Lower lobe of right lung (tissue), 2 donors: ENCODE results near the gene REPS2. TPM values are rescaled to one million over a fixed set of nuclear protein-coding genes. Genes with fewer than 3 reads are reported as not detected.

ENCODE experiments used
- ATAC-seq, 2 donors: fragments of 200-7000 bp; cut with Tn5 transposase; one replicate each; pipeline ENCODE4 v1.9.1; 2020 to 2022; ENCODE audit warnings: mild to moderate bottlenecking in 2 of 2, moderate library complexity in 2 of 2
- DNase-seq: peaks from one replicate; pipeline ENCODE4 v3.0.0-alpha.2; 2020
- H3K27ac ChIP-seq: fragments of 200-600 bp; one replicate; pipeline ENCODE4 v1.8.0; 2022
- H3K27me3 ChIP-seq: fragments of 200-600 bp; one replicate; pipeline ENCODE4 v1.8.0; 2022; ENCODE audit warnings: low read depth
- H3K36me3 ChIP-seq: fragments of 200-600 bp; one replicate; pipeline ENCODE4 v1.8.0; 2022; ENCODE audit warnings: mild to moderate bottlenecking
- H3K4me1 ChIP-seq: fragments of 200-600 bp; one replicate; pipeline ENCODE4 v1.8.0; 2022
- H3K4me3 ChIP-seq: fragments of 200-600 bp; one replicate; pipeline ENCODE4 v1.8.0; 2022; ENCODE audit warnings: mild to moderate bottlenecking
- H3K9me3 ChIP-seq: fragments of 200-600 bp; one replicate; pipeline ENCODE4 v1.8.0; 2022
- intact Hi-C: fragments of 100-400 bp; cut with DNase I; formaldehyde crosslinking; loops from one replicate; pipeline ENCODE4 v1.11.0; 2022
- total RNA-seq: library from RNA; stranded (reverse); fragmentation: NEBNext Ultra II Directional; extraction: Animal tissue kit (Norgen Biotek cat#: 25700); gene quantifications from one replicate; pipeline ENCODE4 v1.2.1, GENCODE V29; 2021
- TF ChIP-seq, protein P1 (sequence below): fragments of 200-600 bp; IDR thresholded peaks from one replicate; pipeline ENCODE4 v1.8.0; 2022; ENCODE audit warnings: antibody characterized with exemption, mild to moderate bottlenecking
- donor health status: DM: no; HTN: yes; CAD: no; lungs with severe emphysema.

Gene REPS2
- total RNA-seq, 1 donor from 2014 or later, result 18.5 TPM

DNA sequence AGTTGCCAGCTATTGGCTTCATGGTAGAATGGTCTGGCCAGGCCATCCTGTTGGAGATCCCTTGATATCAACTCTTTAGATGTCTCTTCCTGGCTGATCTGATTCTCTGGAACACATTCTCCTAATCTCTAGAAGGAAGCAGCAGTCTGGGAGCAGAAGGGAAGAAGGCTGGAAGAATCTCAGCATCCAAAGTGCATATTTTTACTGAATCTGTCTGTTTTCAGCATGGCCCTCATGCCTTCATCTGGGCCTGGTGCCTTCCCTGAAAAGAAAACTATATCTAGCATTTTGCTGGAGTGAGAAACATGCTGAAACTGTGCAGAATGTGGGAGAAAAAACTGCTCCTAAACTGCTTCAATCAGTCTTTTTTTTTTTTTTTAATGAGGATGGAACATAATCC, 148.7 kb downstream of the REPS2 start:
- H3K27ac ChIP-seq, result no peak overlapping the region
- TF ChIP-seq, protein P1, sequence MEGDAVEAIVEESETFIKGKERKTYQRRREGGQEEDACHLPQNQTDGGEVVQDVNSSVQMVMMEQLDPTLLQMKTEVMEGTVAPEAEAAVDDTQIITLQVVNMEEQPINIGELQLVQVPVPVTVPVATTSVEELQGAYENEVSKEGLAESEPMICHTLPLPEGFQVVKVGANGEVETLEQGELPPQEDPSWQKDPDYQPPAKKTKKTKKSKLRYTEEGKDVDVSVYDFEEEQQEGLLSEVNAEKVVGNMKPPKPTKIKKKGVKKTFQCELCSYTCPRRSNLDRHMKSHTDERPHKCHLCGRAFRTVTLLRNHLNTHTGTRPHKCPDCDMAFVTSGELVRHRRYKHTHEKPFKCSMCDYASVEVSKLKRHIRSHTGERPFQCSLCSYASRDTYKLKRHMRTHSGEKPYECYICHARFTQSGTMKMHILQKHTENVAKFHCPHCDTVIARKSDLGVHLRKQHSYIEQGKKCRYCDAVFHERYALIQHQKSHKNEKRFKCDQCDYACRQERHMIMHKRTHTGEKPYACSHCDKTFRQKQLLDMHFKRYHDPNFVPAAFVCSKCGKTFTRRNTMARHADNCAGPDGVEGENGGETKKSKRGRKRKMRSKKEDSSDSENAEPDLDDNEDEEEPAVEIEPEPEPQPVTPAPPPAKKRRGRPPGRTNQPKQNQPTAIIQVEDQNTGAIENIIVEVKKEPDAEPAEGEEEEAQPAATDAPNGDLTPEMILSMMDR, result no peak
- DNase-seq (no peak), ATAC-seq (no peak)
- H3K9me3 ChIP-seq, result no peaks in the 10 kb centered on the region
- intact Hi-C loops, result no loop called here
- no peaks in the 10 kb centered on the region for H3K36me3 ChIP-seq
- H3K27me3 ChIP-seq, result no peaks in the 10 kb centered on the region
- no peaks in the 10 kb centered on the region for H3K4me1 ChIP-seq
- H3K4me3 ChIP-seq, result no peak overlapping the region

DNA sequence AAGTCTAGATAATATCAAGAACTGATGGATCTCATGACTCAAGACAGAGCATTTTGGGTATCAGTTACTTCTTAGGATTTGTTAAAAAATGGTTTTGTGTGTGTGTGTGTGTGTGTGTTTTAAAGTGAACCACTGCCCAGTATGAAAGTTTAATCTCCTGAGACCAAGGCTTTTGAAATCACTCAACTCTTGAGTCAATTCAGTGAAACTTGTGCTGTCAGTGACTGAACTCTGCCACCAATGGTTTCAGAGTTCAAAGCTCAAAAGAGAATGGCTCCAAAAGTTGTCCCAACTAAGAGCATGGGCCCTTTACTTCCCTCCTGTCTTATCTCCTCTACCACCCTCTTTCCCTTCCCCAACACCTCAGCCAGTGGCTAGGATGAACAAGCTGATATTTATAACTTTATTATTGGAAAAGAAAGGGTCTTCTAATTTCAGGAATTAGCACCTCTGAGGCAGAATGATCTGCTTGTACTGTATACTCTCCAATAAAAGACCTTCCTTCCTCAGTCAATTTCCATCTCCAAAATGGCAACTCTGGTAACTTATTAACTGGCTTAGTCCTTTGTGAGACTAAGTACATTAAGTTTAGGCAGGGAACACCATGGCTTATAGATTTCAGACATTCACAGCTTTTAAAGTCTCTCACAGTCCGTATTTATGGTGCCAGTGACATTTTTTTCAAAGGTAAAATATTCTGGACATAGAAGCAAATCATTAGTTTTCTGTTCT, 152.2 kb downstream of the REPS2 start:
- H3K4me3 ChIP-seq, result no peak overlapping the region
- no peak for ATAC-seq
- H3K36me3 ChIP-seq, result no peaks in the 10 kb centered on the region
- no peak for DNase-seq
- TF ChIP-seq, protein P1, result no peak
- no peaks in the 10 kb centered on the region for H3K27me3 ChIP-seq
- intact Hi-C loops, result no loop called here
- H3K9me3 ChIP-seq, result no peaks in the 10 kb centered on the region
- H3K27ac ChIP-seq, result no peak overlapping the region
- no peaks in the 10 kb centered on the region for H3K4me1 ChIP-seq

DNA sequence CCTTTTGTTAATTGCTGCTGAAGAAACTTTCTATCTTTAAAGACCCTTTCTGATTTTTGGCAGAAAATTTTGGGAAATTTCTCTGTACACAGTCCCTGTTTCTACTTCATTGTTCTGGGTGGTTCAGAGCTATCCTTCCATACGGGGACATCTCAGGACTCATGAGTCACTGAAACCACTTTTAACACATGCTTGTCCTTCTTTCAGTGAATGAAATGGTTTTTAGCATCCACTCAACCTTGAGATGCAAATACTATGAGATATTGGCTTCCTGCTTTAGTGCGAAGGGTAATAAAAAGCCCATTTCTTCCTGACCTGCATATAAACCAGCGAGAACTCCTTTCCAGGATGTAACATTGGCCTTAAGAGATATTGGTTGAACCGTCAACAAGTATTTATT, 158.0 kb downstream of the REPS2 start:
- ATAC-seq (no peak), DNase-seq (no peak)
- Histone ChIP-seq H3K4me1 (no peaks in the 10 kb centered on the region), H3K27me3 (no peaks in the 10 kb centered on the region), H3K4me3 (no peak overlapping the region), H3K36me3 (no peaks in the 10 kb centered on the region), H3K9me3 (no peaks in the 10 kb centered on the region), H3K27ac (no peak overlapping the region)
- TF ChIP-seq, protein P1, result no peak
- intact Hi-C loops, result no loop called here

DNA sequence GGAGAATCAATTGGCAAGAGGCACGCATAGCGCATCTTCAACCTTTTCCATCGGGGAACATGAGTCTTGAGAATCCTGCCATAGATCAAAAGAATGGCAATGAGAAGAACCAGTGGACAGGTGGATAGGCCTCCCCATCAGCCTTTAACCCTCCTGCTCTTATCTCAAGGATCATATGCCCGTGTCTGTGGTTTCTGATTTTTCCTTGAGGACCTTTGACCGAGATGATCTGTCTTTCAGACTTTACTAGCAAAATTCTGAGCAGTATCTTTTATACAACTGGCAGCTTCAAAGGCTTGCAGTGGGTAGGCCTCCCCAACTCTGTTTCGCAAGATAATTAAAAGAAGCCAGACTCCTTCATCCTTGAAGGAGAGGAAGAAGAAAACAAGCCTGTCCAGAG, 174.4 kb downstream of the REPS2 start:
- ATAC-seq (no peak), DNase-seq (no peak)
- TF ChIP-seq, protein P1, result no peak
- no peaks in the 10 kb centered on the region for H3K36me3 ChIP-seq
- intact Hi-C loops, result no loop called here
- H3K27me3 ChIP-seq, result no peaks in the 10 kb centered on the region
- no peak overlapping the region for H3K27ac ChIP-seq
- no peak overlapping the region for H3K4me3 ChIP-seq
- H3K9me3 ChIP-seq, result no peaks in the 10 kb centered on the region
- H3K4me1 ChIP-seq, result no peaks in the 10 kb centered on the region

DNA sequence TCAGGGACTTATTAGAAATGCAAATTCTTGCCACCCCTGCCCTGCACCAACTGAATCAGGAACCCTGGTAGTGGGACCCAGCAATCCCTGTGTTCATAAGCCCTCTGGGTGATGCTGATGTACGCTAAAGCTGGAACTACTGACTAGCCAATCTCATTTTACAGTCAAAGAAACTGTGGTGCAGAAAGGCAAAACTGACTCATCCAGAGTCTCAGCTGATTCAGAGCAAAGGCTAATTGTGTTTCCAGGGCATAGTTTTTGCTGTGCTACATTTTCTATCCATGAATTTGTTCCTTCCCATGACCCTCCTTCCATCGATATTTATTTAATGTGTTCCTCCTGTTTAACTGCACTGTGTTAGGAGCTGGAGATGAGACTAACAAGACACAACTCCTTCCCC, 207.5 kb downstream of the REPS2 start:
- DNase-seq (no peak), ATAC-seq (no peak)
- H3K27me3 ChIP-seq, result no peaks in the 10 kb centered on the region
- no peaks in the 10 kb centered on the region for H3K36me3 ChIP-seq
- no peak overlapping the region for H3K27ac ChIP-seq
- TF ChIP-seq, protein P1, result no peak
- no peak overlapping the region for H3K4me3 ChIP-seq
- H3K4me1 ChIP-seq, result no peaks in the 10 kb centered on the region
- intact Hi-C loops, result no loop called here
- H3K9me3 ChIP-seq, result no peaks in the 10 kb centered on the region
